RCC 7860 (cell line): ENCODE results near the gene PIERCE2.
A peak's percentile ranks its signal among the peaks of the same experiment; 100 is the strongest.
"Not testable (repeated sequence)": the region's sequence is repeated elsewhere in the genome, so short reads cannot be mapped to it uniquely, and the experiment has no call there.

ENCODE experiments used
- DNase-seq: peaks from one replicate; pipeline ENCODE4 v3.0.0-alpha.2; 2015; ENCODE audit warnings: low spot score
- FAIRE-seq: peaks from 2 replicates; lab custom pipeline; 2012; peaks lifted over from hg19 to GRCh38; lab: Jason Lieb, UNC

The PIERCE2 gene

GRCh38 chr15:55422089-55422488 lies 13.8 kb downstream of the PIERCE2 start:
- FAIRE-seq, result no peak
- no peak for DNase-seq

- DNase-seq (peak; percentile 17), FAIRE-seq (peak; percentile 71)
Observed at GRCh38 chr15:55434989-55435825, 26.9 kb downstream of the PIERCE2 start.

GRCh38 chr15:55443141-55443540 lies 34.8 kb downstream of the PIERCE2 start:
- not testable (repeated sequence) for FAIRE-seq, DNase-seq

- DNase-seq, FAIRE-seq: not testable (repeated sequence)
Observed at GRCh38 chr15:55445936-55446335, 37.6 kb downstream of the PIERCE2 start.

- not testable (repeated sequence) for DNase-seq, FAIRE-seq
Observed at GRCh38 chr15:55446379-55447029, 38.2 kb downstream of the PIERCE2 start.

- not testable (repeated sequence) for FAIRE-seq
Observed at GRCh38 chr15:55447030-55447394, 38.7 kb downstream of the PIERCE2 start.

GRCh38 chr15:55457401-55458022 lies 49.2 kb downstream of the PIERCE2 start:
- no peak for FAIRE-seq
- DNase-seq, result no peak

More at GRCh38 chr15:55447030-55447394, 38.7 kb downstream of the PIERCE2 start:
- DNase-seq, result not testable (repeated sequence)

- FAIRE-seq, result no peak
- no peak for DNase-seq
Observed at GRCh38 chr15:55461447-55461846, 53.2 kb downstream of the PIERCE2 start.

- DNase-seq, result no peak
- FAIRE-seq, result no peak
Observed at GRCh38 chr15:55468321-55468720, 60.0 kb downstream of the PIERCE2 start.
